GM18951 (cell line): Measurements from ENCODE around the gene CLASP1.
A peak's percentile ranks its signal among the peaks of the same experiment; 100 is the strongest.
"Not testable (repeated sequence)": the region's sequence is repeated elsewhere in the genome, so short reads cannot be mapped to it uniquely, and the experiment has no call there.

Source experiments
- POLR2A ChIP-seq: IDR thresholded peaks from 4 replicates; pipeline ENCODE4 v1.6.1; 2011; ENCODE audit warnings: mild to moderate bottlenecking; ENCODE audit not compliant: insufficient read length, insufficient read depth; ENCODE audit errors: extremely low read depth
- in situ Hi-C: fragments of 300-500 bp; cut with MboI; formaldehyde crosslinking; loops from one replicate; pipeline ENCODE4 v1.12.0; 2022; ENCODE audit warnings: low sequenced_read_pairs, mixed read lengths, inconsistent platforms; ENCODE audit not compliant: unreplicated experiment

CLASP1 gene

DNA sequence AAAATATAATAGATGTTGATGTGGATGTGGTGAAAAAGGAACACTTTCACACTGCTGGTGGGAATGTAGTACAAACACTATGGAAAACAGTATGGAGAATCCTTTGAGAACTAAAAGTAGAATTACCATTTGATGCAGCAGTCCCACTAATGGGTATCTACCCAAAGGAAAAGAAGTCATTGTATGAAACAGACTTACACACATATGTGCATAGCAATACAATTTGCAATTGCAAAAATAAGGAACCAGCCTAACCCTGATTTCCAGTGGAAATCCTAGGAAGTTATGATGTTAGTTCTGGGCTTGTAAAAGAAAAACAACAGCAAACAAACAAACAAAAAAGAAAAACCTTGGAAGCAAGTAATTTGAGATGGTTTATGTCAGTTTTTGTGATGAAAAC, 28.6 kb upstream of the CLASP1 start:
- in situ Hi-C loops, result no loop called here
- no peak for TF ChIP-seq POLR2A

GRCh38 chr2:121671621-121672020, 22.4 kb upstream of the CLASP1 start:
- in situ Hi-C loops, result not testable (repeated sequence)

DNA sequence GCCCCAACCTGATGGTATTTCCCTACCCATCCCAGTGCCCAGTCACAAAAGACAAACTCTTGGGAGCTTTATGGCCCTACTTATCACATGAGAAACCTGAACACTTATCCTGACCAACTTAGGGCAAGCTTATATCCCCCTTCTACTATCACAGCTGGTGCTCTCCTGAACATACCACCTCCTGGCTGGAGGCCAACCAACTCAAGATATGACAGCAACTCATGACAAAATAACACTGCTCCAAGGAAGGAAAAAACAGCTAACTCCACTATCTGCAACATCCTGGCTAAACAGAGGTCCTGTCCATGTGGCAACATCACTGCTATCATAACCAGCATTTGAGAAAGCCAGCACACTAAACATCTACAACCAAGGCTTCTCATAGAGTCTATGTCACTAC, 20.9 kb upstream of the CLASP1 start:
- in situ Hi-C loops, result no loop called here
- TF ChIP-seq POLR2A, result no peak

DNA sequence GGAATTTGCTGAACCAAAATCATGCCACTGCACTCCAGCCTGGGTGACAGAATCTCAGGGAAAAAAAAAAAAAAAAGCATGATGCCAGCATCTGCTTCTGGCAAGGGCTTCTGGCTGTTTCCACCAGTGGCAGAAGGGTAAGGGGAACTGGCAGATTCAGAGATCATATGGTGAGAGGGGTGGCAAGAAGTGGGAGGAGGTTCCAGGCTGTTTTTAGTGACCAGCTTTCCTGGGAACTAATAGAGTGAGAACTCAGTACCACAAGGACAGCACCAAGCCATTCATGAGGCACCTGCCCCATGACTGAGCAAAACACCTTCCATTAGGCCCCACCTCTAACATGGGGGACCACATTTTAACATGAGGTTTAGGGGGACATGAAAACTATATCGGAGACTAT, 18.4 kb upstream of the CLASP1 start:
- in situ Hi-C loops, result no loop called here
- no peak for TF ChIP-seq POLR2A

DNA sequence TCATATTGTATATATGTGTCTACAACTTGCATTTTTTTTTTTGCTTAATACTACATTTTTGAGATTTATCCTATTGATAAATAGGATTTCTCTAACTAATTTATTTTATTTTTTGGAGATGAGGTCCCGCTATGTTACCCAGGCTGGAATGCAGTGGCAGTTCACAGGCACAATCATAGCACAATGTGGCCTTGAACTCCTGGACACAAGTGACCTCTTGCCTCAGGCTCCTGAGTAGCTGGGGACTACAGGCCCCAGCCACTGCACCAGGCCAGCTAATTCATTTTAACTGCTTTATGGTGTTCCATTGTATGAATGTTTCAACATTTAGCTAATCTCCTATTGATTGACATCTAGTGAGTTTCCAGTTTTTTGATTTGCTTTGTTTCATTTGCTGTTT, 16.8 kb upstream of the CLASP1 start:
- TF ChIP-seq POLR2A, result no peak
- in situ Hi-C loops, result no loop called here

DNA sequence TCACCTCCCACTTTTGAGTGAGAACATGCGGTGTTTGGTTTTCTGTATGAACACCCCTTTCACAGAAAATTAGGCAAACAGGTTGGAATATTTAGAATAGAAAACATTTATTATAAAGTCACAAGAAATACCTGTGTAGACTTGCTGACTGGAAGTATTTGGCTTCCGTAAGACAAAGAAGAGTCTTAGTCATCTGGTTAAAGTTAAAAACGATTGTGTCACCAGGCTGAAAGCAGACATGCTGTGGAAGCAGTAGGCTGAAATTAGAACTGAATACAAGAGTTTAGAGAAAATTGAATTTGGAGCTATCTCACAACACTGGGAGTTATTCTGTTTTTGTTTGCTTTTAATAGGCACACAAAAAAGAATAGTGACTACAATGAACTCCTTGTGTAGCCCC, 16.2 kb upstream of the CLASP1 start:
- in situ Hi-C loops, result no loop called here
- TF ChIP-seq POLR2A, result no peak

DNA sequence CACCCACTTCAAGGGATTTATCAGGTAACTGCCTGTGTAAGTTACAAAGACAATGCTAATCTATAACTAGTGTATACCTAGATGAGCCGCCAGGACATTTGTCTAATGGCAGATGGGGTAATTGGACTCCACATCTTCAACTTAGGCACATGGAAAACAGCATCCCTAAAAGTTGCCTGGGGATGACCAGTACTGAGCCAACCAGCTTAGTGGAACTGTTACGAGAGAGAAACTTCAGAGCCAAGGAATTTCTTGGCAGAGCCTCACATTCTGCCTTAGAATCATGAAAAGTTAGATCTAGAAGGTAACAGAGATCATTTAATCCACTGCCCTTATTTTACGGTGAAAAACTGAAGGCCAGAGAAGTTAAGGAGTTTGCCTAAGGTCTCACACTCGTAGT, 15.5 kb upstream of the CLASP1 start:
- TF ChIP-seq POLR2A, result no peak
- in situ Hi-C loops, result no loop called here

GRCh38 chr2:121664086-121664485, 14.8 kb upstream of the CLASP1 start:
- in situ Hi-C loops, result no loop called here
- TF ChIP-seq POLR2A, result no peak

- TF ChIP-seq POLR2A, result no peak
- in situ Hi-C loops, result no loop called here
Measured at GRCh38 chr2:121663434-121663833, 14.2 kb upstream of the CLASP1 start.

DNA sequence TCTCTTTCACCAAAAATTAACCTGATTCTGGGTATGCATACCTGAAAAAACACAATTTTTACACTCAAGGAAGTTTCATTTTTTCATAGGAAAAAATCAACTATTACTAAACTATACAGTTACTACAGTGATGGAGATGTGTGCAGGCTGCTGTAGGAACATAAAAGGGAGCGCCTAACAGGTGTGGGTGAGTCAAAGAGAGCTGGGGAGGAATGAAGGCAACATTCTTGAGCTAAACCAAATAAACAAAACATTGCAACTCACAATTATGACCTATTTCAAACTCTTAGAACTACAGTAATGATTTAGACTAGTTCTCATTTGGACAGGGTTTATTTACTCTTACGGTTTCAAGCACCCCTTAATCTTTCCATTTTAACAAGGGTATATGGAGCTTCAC, 13.4 kb upstream of the CLASP1 start:
- no peak for TF ChIP-seq POLR2A
- in situ Hi-C loops, result no loop called here

DNA sequence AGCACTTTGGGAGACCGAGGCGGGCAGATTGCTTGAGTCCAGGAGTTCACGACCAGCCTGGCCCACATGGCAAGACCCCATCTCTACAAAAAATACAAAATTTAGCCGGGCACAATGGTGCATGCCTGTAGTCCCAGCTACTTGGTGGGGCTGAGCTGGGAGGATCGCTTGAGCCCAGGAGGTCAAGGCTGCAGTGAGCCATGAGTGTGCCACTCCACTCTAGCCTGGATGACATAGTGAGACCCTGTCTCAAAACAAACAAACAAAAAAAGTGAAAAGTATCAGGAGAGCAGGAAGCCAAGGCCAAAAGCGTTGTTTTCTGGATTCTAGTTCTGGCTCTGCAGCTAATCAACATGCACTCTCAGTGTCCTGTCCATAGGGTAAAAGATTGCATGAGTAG, 10.7 kb upstream of the CLASP1 start:
- TF ChIP-seq POLR2A, result no peak
- in situ Hi-C loops, result no loop called here

DNA sequence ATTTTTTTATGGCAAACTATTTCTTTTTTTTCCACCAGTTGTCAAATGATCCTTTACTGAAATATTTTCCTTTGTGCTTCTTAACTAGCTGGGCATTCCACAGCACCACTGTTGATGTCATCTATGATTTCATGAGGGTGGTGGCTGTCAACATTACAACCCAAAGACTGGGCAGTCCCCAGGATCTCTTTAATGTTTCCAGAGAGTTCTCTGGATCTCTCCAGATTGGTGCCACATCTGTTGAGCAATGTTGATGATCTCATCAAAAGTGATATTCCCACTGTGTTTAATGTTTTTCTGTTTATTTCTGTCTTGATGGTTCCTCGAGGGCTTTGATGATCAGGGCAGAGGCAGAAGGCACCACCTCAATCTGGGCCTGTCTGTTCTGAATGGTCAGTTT, 9.1 kb upstream of the CLASP1 start:
- in situ Hi-C loops, result not testable (repeated sequence)

- in situ Hi-C loops, result no loop called here
- no peak for TF ChIP-seq POLR2A
Measured at GRCh38 chr2:121653035-121653434, 3.8 kb upstream of the CLASP1 start.

DNA sequence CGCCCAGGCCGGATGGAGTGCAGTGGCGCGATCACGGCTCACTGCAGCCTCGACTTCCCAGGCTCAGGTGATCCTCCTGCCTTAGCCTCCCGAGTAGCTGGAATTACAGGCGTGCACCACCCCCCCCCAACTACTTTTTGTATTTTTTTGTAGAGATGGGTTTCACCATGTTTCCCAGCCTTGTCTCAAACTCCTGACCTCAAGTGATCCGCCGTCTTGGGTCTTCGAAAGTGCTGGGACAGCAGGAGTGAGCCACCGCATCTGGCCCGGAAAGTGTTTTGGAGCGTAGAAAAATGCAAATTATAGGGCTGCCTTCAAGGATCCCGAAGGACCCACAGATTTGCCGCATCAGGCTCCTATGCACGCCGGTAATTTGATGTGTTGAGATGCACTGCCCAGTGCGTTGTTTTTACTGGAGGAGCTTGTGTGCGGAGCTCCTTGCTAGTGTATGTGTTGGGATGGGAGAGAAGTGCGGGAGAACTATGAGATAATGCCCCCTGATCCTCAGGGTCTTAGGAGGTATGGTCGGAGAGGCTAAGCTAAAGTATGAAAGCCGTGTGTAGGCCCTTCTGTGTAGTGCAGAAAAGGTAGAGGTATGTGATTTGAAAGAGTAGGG, 1.2 kb upstream of the CLASP1 start:
- TF ChIP-seq POLR2A, result no peak

GRCh38 chr2:121649596-121650314, 493 bp upstream of the CLASP1 start:
- TF ChIP-seq POLR2A, result peak; percentile 58
- in situ Hi-C loops, result no loop called here

More for the DNA sequence above, 1.2 kb upstream of the CLASP1 start:
- in situ Hi-C loops, result no loop called here
